Liver (tissue), 9 donors: ENCODE results near the gene PEX3. TPM values are rescaled to one million over a fixed set of nuclear protein-coding genes. Genes with fewer than 3 reads are reported as not detected.

Experiments used
- DNase-seq: peaks from one replicate; pipeline ENCODE4 v3.0.0-alpha.2; 2017; ENCODE audit warnings: low spot score
- H3K27ac ChIP-seq, 2 donors: one replicate each; pipeline ENCODE4 v1.7.0; 2013; ENCODE audit warnings: inconsistent platforms in 2 of 2, low read length in 2 of 2, control low read depth in 1 of 2, low read depth in 1 of 2, mild to moderate bottlenecking in 1 of 2
- H3K27me3 ChIP-seq, 4 donors: one replicate each; pipeline versions ENCODE4 v1.6.1 to v1.7.0; 2013; ENCODE audit warnings: low read length in 3 of 4, inconsistent platforms in 1 of 4, mild to moderate bottlenecking in 1 of 4, moderate library complexity in 1 of 4; ENCODE audit not compliant: control insufficient read depth in 4 of 4, insufficient read depth in 4 of 4
- H3K36me3 ChIP-seq, 4 donors: one replicate each; pipeline versions ENCODE4 v1.6.1 to v1.7.0; 2013; ENCODE audit warnings: low read length in 3 of 4, mild to moderate bottlenecking in 3 of 4, low read depth in 1 of 4, moderate library complexity in 1 of 4; ENCODE audit not compliant: control insufficient read depth in 4 of 4, insufficient read depth in 3 of 4
- H3K4me1 ChIP-seq, 4 donors: one replicate each; pipeline versions ENCODE4 v1.6.1 to v1.7.0; 2013; ENCODE audit warnings: low read length in 3 of 4, mild to moderate bottlenecking in 3 of 4, moderate library complexity in 1 of 4; ENCODE audit not compliant: control insufficient read depth in 4 of 4, insufficient read depth in 4 of 4
- H3K4me3 ChIP-seq, 3 donors: one replicate each; pipeline versions ENCODE4 v1.6.1 to v1.7.0; 2013; ENCODE audit warnings: low read length in 3 of 3, control low read depth in 1 of 3, low read depth in 1 of 3, mild to moderate bottlenecking in 1 of 3
- H3K9ac ChIP-seq, 2 donors: one replicate each; pipeline ENCODE4 v1.7.0; 2013; ENCODE audit warnings: low read length in 2 of 2, mild to moderate bottlenecking in 2 of 2, moderate library complexity in 2 of 2, control low read depth in 1 of 2, low read depth in 1 of 2
- H3K9me3 ChIP-seq, 4 donors: one replicate each; pipeline versions ENCODE4 v1.6.1 to v1.7.0; 2013; ENCODE audit warnings: low read length in 3 of 4; ENCODE audit not compliant: control insufficient read depth in 4 of 4
- ATF3 ChIP-seq: IDR thresholded peaks from 2 replicates; pipeline ENCODE4 v1.6.1; 2016; ENCODE audit warnings: antibody characterized with exemption
- EGR1 ChIP-seq, 2 donors: IDR thresholded peaks; 2 replicates each; pipeline ENCODE4 v1.6.1; 2016 to 2018; ENCODE audit warnings: antibody characterized with exemption in 2 of 2, low read depth in 2 of 2
- FOXA1 ChIP-seq: IDR thresholded peaks from 2 replicates; pipeline ENCODE4 v1.6.1; 2016; ENCODE audit warnings: antibody characterized with exemption
- FOXA2 ChIP-seq: IDR thresholded peaks from 2 replicates; pipeline ENCODE4 v1.6.1; 2016; ENCODE audit warnings: antibody characterized with exemption
- GABPA ChIP-seq, 2 donors: IDR thresholded peaks in 1 of 2; conservative IDR thresholded peaks in 1 of 2; 2 replicates each; pipeline ENCODE4 v1.6.1; 2016; ENCODE audit warnings: antibody characterized with exemption in 2 of 2, mild to moderate bottlenecking in 1 of 2, moderate library complexity in 1 of 2
- HNF4A ChIP-seq, 2 donors: conservative IDR thresholded peaks; 2 replicates each; pipeline ENCODE4 v1.6.1; 2016; ENCODE audit warnings: antibody characterized with exemption in 2 of 2, mild to moderate bottlenecking in 2 of 2
- JUND ChIP-seq, 2 donors: IDR thresholded peaks; 2 replicates each; pipeline ENCODE4 v1.6.1; 2016; ENCODE audit warnings: antibody characterized with exemption in 2 of 2
- MAX ChIP-seq: IDR thresholded peaks from 2 replicates; pipeline ENCODE4 v1.6.1; 2016; ENCODE audit warnings: antibody characterized with exemption
- NR2F2 ChIP-seq: IDR thresholded peaks from 2 replicates; pipeline ENCODE4 v1.6.1; 2016; ENCODE audit warnings: antibody characterized with exemption
- RAD21 ChIP-seq, 2 donors: IDR thresholded peaks; 2 replicates each; pipeline ENCODE4 v1.6.1; 2016; ENCODE audit warnings: antibody characterized with exemption in 2 of 2, mild to moderate bottlenecking in 2 of 2
- REST ChIP-seq: IDR thresholded peaks from 2 replicates; pipeline ENCODE4 v1.6.1; 2016; ENCODE audit warnings: antibody characterized with exemption, mild to moderate bottlenecking
- RXRA ChIP-seq, 2 donors: IDR thresholded peaks; 2 replicates each; pipeline ENCODE4 v1.6.1; 2017 to 2018; ENCODE audit warnings: antibody characterized with exemption in 2 of 2, mild to moderate bottlenecking in 1 of 2
- SP1 ChIP-seq: IDR thresholded peaks from 2 replicates; pipeline ENCODE4 v1.6.1; 2018; ENCODE audit warnings: antibody characterized with exemption, mild to moderate bottlenecking
- TAF1 ChIP-seq: conservative IDR thresholded peaks from 2 replicates; pipeline ENCODE4 v1.6.1; 2016; ENCODE audit warnings: antibody characterized with exemption, mild to moderate bottlenecking
- YY1 ChIP-seq: IDR thresholded peaks from 2 replicates; pipeline ENCODE4 v1.6.1; 2016; ENCODE audit warnings: antibody characterized with exemption, mild to moderate bottlenecking
- WGBS: extraction: QIAGEN DNeasy Blood & Tissue Kit; methylation state at CpG from one replicate; pipeline ENCODE4 v1.1.7; 2013; 5-methylcytosine and 5-hydroxymethylcytosine counted together
- polyA plus RNA-seq, 2 donors: library from polyadenylated mRNA; stranded (reverse) in 1 of 2; unstranded in 1 of 2; fragments of 200-250 nt in 1 of 2; fragments of >200 nt in 1 of 2; fragmentation: Nextera tagmentation in 1 of 2; extraction: Ambion mirVana in 1 of 2; gene quantifications; one replicate each; pipeline versions ENCODE4 v1.2.1 to v1.2.3, GENCODE V29; 2013 to 2015
- total RNA-seq, 2 donors: library from RNA; depleted of rRNA; stranded (reverse); fragments of >200 nt; gene quantifications; one replicate each; pipeline ENCODE4 v1.2.3, GENCODE V29; 2014
- TF ChIP-seq, protein P1 (sequence below): IDR thresholded peaks from 2 replicates; pipeline ENCODE4 v1.6.1; 2016; ENCODE audit warnings: antibody characterized with exemption
- donor health status: healthy.
- donor health status: healthy.
- donor health status: healthy.
- donor health status: healthy.
- donor health status: healthy.

The PEX3 gene
- total and polyA plus RNA-seq, 4 donors, result 12.7 to 27.2 (median 15.2) TPM

DNA sequence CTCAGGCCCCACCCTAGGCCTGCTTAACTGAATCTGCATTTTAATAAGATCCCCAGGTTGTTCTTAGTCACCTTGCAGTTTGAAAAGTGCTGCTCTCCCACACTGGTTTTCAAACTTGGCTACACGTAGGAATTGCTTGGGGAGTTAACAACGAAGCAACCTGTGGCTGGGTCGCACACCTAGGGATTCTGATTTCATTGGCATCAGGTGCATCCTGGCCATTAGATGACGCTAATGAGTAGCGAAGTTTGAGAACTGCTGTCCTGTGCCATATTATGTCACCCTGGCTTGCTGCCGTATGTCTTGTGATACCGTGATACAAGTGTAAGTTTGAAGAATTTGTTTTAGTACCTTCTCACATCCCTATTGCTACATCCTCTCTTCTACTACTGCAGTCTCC, 89.1 kb downstream of the PEX3 start:
- H3K36me3 ChIP-seq, result no peaks in the 10 kb centered on the region
- H3K27me3 ChIP-seq, result no peaks in the 10 kb centered on the region
- peaks cover 3 to 19% (median 14%) of the 10 kb centered on the region in 4 donors for H3K4me1 ChIP-seq
- no peak overlapping the region for H3K27ac ChIP-seq
- H3K9ac ChIP-seq, result no peak overlapping the region
- DNase-seq, result no peak
- TF ChIP-seq ATF3 (no peak), RAD21 (IDR thresholded peaks at IDR 0.05) (no peak), RXRA (IDR thresholded peaks at IDR 0.05) (no peak), FOXA1 (no peak), HNF4A (conservative IDR thresholded peaks at IDR 0.05) (no peak), TAF1 (no peak), JUND (IDR thresholded peaks at IDR 0.05) (no peak), EGR1 (IDR thresholded peaks at IDR 0.05; ENCODE audit: low read depth in 2 of 2) (no peak)
- TF ChIP-seq, protein P1, sequence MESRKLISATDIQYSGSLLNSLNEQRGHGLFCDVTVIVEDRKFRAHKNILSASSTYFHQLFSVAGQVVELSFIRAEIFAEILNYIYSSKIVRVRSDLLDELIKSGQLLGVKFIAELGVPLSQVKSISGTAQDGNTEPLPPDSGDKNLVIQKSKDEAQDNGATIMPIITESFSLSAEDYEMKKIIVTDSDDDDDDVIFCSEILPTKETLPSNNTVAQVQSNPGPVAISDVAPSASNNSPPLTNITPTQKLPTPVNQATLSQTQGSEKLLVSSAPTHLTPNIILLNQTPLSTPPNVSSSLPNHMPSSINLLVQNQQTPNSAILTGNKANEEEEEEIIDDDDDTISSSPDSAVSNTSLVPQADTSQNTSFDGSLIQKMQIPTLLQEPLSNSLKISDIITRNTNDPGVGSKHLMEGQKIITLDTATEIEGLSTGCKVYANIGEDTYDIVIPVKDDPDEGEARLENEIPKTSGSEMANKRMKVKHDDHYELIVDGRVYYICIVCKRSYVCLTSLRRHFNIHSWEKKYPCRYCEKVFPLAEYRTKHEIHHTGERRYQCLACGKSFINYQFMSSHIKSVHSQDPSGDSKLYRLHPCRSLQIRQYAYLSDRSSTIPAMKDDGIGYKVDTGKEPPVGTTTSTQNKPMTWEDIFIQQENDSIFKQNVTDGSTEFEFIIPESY, result no peak
- no peaks in the 10 kb centered on the region for H3K9me3 ChIP-seq
- WGBS, result 88% methylated on average over 7 of the region's 7 CpGs
- no peak overlapping the region for H3K4me3 ChIP-seq

DNA sequence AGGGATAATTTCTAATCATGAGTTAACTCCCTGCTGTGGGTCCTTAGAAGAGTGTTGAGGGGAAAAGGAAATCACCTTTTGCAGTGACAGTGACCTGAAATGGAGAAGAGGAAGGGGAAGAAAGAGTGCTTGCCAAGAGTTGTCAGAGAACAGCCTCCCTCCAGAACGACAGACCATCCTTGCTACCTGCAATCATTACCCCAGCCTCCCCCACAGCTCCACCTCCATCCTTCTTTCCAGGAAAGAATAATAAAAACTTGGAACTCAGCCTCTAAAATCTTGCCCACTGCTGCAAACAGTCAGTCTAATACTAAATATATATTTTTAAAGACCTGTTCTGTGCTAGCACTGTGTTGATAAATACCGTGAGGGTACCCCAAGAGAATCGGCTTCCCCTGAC, 89.6 kb downstream of the PEX3 start:
- no peaks in the 10 kb centered on the region for H3K9me3 ChIP-seq
- DNase-seq, result no peak
- no peaks in the 10 kb centered on the region for H3K36me3 ChIP-seq
- 81% methylated on average over 3 of the region's 3 CpGs for WGBS
- no peak overlapping the region for H3K9ac ChIP-seq
- H3K4me3 ChIP-seq, result no peak overlapping the region
- TF ChIP-seq ATF3, result no peak
- TF ChIP-seq GABPA (IDR thresholded peaks at IDR 0.05 in 1 of 2, conservative IDR thresholded peaks at IDR 0.05 in 1 of 2), result no peak
- TF ChIP-seq FOXA1, result no peak
- TF ChIP-seq, protein P1, result no peak
- no peak for TF ChIP-seq MAX
- no peak for TF ChIP-seq FOXA2
- no peak for TF ChIP-seq SP1
- no peak for TF ChIP-seq JUND (IDR thresholded peaks at IDR 0.05)
- TF ChIP-seq EGR1 (IDR thresholded peaks at IDR 0.05; ENCODE audit: low read depth in 2 of 2), result no peak
- TF ChIP-seq NR2F2, result no peak
- TF ChIP-seq REST, result no peak
- TF ChIP-seq RAD21 (IDR thresholded peaks at IDR 0.05), result no peak
- TF ChIP-seq YY1, result no peak
- TF ChIP-seq RXRA (IDR thresholded peaks at IDR 0.05), result no peak
- no peak overlapping the region for H3K27ac ChIP-seq
- H3K4me1 ChIP-seq, result peaks cover 3 to 14% (median 11%) of the 10 kb centered on the region in 4 donors
- no peaks in the 10 kb centered on the region for H3K27me3 ChIP-seq
